Rectal smooth muscle tissue (tissue), 1 donor: Measurements from ENCODE around the gene WT1.

Experiments
- H3K27ac ChIP-seq: one replicate; pipeline ENCODE4 v1.7.0; 2013; ENCODE audit warnings: low read depth, low read length, inconsistent platforms
- H3K27me3 ChIP-seq: one replicate; pipeline ENCODE4 v1.7.0; 2013; ENCODE audit warnings: low read length; ENCODE audit not compliant: control insufficient read depth, insufficient read depth
- H3K36me3 ChIP-seq: one replicate; pipeline ENCODE4 v1.7.0; 2013; ENCODE audit warnings: low read length; ENCODE audit not compliant: control insufficient read depth, insufficient read depth
- H3K4me1 ChIP-seq: one replicate; pipeline ENCODE4 v1.7.0; 2013; ENCODE audit warnings: low read length; ENCODE audit not compliant: control insufficient read depth, insufficient read depth
- H3K4me3 ChIP-seq: one replicate; pipeline ENCODE4 v1.7.0; 2013; ENCODE audit warnings: low read length
- H3K9ac ChIP-seq: one replicate; pipeline ENCODE4 v1.7.0; 2013; ENCODE audit warnings: low read length

WT1 gene

DNA sequence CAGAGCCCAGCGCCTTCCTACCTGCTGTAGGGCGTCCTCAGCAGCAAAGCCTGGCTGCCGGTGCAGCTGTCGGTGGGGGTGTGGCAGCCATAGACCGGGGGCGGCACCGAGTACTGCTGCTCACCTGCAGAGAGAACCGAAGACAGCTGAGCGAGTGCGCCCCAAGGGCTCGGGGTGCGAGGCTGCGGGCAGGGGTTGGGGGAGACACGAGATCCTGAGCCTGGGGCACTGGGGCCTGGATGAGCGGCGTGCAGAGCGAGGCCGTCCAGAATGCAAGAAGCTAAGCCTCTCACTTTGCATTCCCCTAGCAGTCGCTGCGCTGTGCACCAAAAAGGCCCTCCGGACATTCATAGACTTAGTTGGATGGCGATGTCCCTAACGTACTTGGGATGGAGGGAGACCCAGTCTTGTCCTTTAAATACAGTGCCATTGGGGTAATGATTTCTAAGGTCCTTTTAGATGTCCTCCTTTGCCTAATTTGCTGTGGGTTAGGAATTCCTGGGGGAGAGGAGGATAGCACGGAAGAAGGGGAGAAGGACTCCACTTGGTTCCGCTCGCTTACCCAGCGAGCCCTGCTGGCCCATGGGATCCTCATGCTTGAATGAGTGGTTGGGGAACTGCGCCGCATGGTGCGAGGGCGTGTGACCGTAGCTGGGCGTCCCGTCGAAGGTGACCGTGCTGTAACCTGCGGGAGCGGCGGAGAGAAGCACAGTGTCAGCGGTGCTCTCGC, 7.2 kb downstream of the WT1 start:
- Histone ChIP-seq H3K27ac (no peak overlapping the region), H3K4me1 (no peaks in the 10 kb centered on the region), H3K4me3 (no peak overlapping the region), H3K36me3 (no peaks in the 10 kb centered on the region), H3K9ac (no peak overlapping the region), H3K27me3 (peaks cover 49% of the 10 kb centered on the region)

GRCh38 chr11:32427616-32427934, 7.8 kb downstream of the WT1 start:
- no peaks in the 10 kb centered on the region for H3K36me3 ChIP-seq
- H3K27me3 ChIP-seq = peaks cover 44% of the 10 kb centered on the region
- no peak overlapping the region for H3K4me3 ChIP-seq
- no peak overlapping the region for H3K27ac ChIP-seq
- H3K9ac ChIP-seq = no peak overlapping the region
- H3K4me1 ChIP-seq = no peaks in the 10 kb centered on the region

GRCh38 chr11:32426819-32427615, 8.3 kb downstream of the WT1 start:
- H3K36me3 ChIP-seq = no peaks in the 10 kb centered on the region
- no peak overlapping the region for H3K27ac ChIP-seq
- H3K27me3 ChIP-seq = peaks cover 38% of the 10 kb centered on the region
- H3K4me1 ChIP-seq = no peaks in the 10 kb centered on the region
- no peak overlapping the region for H3K4me3 ChIP-seq
- H3K9ac ChIP-seq = no peak overlapping the region

DNA sequence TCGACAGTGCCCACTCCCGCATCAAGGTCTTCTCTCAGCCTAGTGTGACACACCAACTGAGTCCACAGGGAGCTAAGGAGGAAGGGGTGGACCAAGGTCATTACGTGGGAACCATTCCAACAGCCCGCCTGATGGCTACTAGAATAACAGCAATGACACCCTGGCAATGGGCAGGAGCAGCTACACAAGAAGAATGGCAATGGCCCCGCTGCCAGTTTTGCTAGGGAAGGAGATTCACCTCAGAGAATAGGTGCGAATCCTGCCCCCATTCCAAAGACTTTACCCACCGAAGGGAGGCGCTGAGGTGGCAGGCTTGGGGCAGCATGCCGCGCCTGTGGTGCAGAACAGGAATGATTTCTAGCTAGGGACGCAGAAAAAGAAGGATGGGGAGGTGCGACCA, 9.1 kb downstream of the WT1 start:
- H3K9ac ChIP-seq = no peak overlapping the region
- no peak overlapping the region for H3K27ac ChIP-seq
- H3K27me3 ChIP-seq = peaks cover 31% of the 10 kb centered on the region
- H3K4me3 ChIP-seq = no peak overlapping the region
- no peaks in the 10 kb centered on the region for H3K4me1 ChIP-seq
- no peaks in the 10 kb centered on the region for H3K36me3 ChIP-seq

DNA sequence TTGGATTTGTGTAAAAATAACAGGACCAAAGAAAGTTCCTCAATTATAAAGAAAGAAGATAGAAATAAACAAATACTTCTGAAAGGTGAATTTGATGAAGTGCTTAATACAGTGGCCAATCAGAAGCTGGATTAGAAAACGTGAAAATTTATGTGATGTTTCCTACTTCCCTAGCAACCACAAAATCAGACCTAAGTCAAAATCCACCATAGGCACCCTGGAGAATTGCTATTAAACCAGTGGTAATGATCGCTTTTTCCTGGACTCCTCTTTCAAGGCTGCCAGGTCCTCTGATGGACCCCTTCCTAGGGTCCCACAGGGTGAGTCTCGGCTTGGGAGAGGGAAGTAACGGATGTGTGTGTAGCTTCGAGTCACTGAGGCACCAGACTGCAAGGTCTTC, 9.6 kb downstream of the WT1 start:
- Histone ChIP-seq H3K4me1 (no peaks in the 10 kb centered on the region), H3K9ac (no peak overlapping the region), H3K27me3 (peaks cover 27% of the 10 kb centered on the region), H3K27ac (no peak overlapping the region), H3K4me3 (no peak overlapping the region), H3K36me3 (no peaks in the 10 kb centered on the region)

DNA sequence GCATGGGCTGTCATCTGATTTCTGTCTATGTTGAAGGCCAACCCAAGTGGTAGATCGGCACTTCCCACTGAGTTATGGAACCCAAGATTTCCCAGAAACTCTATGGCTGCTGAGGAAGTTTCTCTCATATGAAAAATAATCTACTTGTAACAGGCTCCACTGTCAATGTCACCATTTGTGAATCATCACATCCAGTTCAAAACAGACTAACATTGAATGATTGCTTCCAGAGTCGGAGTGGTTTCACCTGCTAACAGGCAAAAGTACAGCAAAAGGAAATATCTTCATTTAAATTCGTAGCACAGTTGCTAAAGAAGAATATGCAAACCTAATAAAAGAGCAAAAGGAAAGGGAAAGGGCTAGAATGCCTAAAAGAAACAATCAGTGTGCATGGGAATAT, 12.8 kb downstream of the WT1 start:
- Histone ChIP-seq H3K9ac (no peak overlapping the region), H3K4me3 (no peak overlapping the region), H3K4me1 (no peaks in the 10 kb centered on the region), H3K36me3 (no peaks in the 10 kb centered on the region), H3K27me3 (peaks cover 11% of the 10 kb centered on the region), H3K27ac (no peak overlapping the region)

DNA sequence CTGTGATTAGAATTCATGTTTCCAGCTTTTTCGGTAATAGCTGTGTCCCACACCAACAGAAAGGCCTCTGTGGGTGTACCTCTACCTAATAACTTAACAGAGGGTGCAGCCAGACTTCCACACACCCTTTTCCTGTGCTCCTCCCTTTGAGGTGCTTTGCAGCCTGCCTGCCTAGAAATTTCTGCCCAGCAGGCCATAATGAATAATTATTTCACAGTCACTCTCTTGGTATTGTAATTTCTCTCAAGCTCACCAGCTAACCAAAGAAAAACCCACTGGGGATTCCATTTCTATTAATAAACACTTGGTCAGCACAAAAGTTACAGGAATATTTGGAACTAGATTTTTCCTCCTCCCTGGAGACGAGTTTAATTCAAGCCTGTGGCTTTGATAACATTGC, 13.3 kb downstream of the WT1 start:
- Histone ChIP-seq H3K4me1 (no peaks in the 10 kb centered on the region), H3K27me3 (peaks cover 8% of the 10 kb centered on the region), H3K27ac (no peak overlapping the region), H3K4me3 (no peak overlapping the region), H3K36me3 (no peaks in the 10 kb centered on the region), H3K9ac (no peak overlapping the region)

DNA sequence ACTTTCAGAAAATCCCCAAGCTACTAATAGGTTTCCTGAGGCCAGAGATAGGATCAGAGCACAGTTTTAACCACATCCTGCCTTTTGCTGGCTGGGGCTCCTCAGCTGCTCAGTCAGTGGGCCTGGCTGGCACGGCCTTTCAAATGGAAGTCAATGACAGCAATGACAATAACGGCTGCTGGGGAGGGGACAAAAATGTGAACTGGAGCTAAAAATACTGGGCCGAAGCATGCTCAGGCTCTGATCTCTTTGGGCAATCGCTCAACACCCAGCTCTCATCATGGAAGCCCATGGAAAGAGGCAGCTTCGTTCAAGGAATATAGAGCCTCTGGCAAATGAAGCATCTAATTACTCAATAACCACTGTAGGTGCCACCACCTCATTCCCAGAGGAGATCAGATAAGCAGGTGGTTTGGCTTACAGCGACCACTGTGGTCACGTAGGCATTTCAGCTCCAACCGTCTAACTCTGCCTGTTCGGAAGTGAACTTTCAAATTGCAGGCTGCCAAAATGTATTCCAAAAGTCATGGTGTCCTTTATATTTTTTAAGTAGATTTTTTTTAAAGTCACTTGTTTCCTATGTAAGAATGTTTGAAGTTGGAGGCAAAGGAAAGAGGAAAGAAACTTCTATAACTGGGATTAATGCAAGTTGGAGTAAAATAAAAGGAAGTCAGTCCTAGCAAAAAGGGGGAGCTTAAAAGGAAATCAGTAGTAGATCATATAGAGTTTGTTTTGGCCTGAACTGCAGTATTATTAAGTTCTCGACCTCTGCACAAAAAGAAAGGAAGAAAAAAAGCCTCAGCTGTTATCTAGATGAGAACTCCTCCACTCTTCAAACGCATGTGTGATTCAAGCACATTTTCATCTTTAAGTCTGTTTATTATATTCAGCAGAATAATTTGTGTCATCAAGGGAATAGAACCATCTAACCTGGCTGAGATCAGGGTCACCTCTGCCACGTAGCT, 14.1 kb downstream of the WT1 start:
- H3K27ac ChIP-seq = no peak overlapping the region
- H3K27me3 ChIP-seq = peaks cover 4% of the 10 kb centered on the region
- no peaks in the 10 kb centered on the region for H3K36me3 ChIP-seq
- no peak overlapping the region for H3K9ac ChIP-seq
- no peaks in the 10 kb centered on the region for H3K4me1 ChIP-seq
- H3K4me3 ChIP-seq = no peak overlapping the region

DNA sequence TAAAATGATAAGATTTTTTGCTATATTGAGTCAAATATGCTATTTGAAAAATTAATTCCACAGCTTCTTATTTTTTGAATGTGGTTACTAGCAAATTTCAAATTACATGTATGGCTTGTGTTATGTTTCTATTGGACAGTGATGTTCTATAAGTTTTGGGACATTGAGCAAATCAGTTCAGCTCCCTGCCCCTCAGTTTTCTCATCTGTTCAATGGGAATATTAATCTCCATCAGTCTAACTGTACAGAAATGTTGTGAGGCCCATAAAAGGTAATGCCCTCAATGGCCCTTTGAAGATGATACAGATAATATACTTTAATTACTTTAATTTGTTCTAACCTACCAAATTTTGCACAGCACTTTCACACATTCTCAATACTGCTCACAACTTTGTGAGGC, 15.2 kb downstream of the WT1 start:
- Histone ChIP-seq H3K27ac (no peak overlapping the region), H3K4me3 (no peak overlapping the region), H3K36me3 (no peaks in the 10 kb centered on the region), H3K4me1 (no peaks in the 10 kb centered on the region), H3K9ac (no peak overlapping the region), H3K27me3 (no peaks in the 10 kb centered on the region)

DNA sequence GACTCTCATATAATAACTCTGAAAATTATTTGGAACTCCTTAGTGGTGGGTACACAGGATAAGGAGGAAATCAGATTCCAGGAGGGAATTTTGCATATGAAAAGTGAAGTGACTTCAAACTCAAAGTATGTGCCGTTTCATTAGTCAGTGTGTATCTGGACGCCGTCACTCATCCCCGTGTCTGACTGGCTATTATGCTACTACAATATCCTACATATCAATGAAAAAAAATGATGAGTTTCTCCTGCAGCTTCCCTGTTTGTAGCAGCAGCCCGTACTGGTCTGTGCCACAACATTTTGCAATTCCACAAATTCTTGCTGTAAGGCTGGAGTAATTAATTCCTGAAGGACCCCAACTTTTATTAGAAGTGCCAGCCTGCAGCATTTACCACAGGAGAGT, 16.5 kb downstream of the WT1 start:
- Histone ChIP-seq H3K9ac (no peak overlapping the region), H3K4me3 (no peak overlapping the region), H3K36me3 (no peaks in the 10 kb centered on the region), H3K27me3 (no peaks in the 10 kb centered on the region), H3K27ac (no peak overlapping the region), H3K4me1 (no peaks in the 10 kb centered on the region)

DNA sequence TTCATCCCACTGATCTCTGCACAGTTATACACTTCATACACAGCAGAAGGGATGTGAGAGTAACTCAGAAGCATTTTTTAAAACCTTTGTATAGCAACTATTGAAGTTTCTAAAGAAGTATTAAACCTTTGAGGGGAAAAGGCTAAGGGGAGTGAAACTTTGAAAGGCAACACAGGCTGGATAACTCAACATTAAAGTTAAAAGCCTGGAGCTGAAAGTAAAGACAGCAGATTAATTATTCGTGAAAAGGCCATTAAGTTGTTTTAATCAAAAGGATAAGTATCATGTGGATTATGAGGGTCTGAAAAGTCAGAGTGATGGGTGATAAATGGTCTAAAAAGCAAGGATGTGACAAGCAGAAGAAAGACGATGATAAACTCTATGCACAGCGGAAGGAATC, 17.5 kb downstream of the WT1 start:
- no peak overlapping the region for H3K9ac ChIP-seq
- no peak overlapping the region for H3K4me3 ChIP-seq
- H3K36me3 ChIP-seq = no peaks in the 10 kb centered on the region
- H3K27ac ChIP-seq = no peak overlapping the region
- H3K4me1 ChIP-seq = no peaks in the 10 kb centered on the region
- H3K27me3 ChIP-seq = no peaks in the 10 kb centered on the region

DNA sequence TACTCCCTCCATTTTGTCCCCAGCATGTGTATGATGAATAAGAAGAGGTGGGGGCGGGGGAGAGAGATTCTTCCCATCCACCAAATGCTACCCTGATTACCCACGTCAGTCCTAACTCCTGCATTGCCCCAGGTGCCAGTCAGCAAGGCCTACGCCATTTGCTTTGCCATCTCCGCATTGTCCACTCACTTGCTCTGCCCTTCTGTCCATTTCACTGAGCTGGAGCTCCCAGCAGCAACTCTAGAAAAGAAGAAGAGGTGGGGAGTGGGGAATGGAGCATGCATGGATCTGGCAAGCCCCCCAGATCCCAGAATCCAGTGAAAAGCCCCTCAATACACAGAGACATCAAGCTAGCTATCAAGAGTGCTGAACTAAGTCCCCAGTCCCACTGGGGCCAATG, 19.0 kb downstream of the WT1 start:
- Histone ChIP-seq H3K4me3 (no peak overlapping the region), H3K9ac (no peak overlapping the region), H3K27ac (no peak overlapping the region), H3K4me1 (no peaks in the 10 kb centered on the region), H3K27me3 (no peaks in the 10 kb centered on the region), H3K36me3 (no peaks in the 10 kb centered on the region)
